ENCODE measurements around the gene COBL. TPM values are rescaled to one million over a fixed set of nuclear protein-coding genes. Genes with fewer than 3 reads are reported as not detected.

Gene COBL
- total RNA-seq, 2 donors from 2014 or later: 66.1 to 75.7 TPM

GRCh38 chr7:51124321-51124720 is 192.3 kb downstream of the COBL start:
- DNase-seq (no peak), ATAC-seq (no peak)
- intact Hi-C loops (cut with DNase I, micrococcal nuclease): no loop called here

- DNase-seq (no peak), ATAC-seq (no peak)
- intact Hi-C loops (cut with DNase I, micrococcal nuclease): no loop called here
Measured at GRCh38 chr7:51123322-51124019, 193.1 kb downstream of the COBL start.

DNA sequence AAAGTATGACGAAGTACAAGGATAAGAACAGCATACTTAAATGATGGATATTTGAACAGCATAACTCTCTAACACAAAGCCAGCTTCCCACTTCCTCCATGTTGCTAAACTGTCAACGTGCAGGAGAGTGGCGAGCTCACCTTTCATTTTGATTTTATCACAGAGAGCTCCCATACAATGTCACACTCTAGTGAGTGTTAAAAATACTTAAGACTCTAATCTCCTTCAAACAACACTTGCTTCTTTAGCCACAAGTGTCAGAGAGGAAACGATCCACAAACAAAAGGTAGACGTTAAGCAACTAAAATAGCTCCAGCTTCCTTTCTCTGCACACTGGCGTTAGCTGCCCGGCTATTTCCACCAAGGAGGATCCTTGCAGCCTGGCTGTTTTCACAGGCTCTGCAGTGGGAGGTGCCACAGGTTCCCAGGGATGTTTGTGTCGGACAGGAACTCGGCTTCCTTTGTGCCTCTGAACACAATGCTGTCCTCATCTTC is 194.6 kb downstream of the COBL start:
- intact Hi-C loops (cut with DNase I, micrococcal nuclease): no loop called here
- DNase-seq: no peak
- no peak for ATAC-seq

- DNase-seq (no peak), ATAC-seq (no peak)
- intact Hi-C loops (cut with DNase I, micrococcal nuclease): no loop called here
Measured at GRCh38 chr7:51121036-51121790, 195.4 kb downstream of the COBL start.

DNA sequence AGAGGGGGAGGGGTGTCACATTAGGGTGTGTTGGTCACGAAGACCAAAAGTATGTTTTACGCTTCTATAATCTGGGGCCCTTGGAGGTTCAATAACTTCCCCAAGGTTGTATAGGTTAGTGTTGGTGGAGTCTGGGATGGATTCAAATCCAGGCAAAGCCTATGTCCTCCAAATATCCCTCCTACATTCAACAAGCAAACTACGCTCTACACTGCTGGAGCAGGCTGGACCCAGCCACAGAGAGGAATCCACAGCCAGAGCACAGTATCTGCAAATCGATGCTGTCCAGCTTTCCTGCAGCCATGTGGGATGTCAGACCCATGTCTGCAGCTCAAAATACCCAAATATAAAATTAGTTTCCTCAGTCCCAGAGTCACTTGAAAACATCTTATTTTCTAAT is 198.0 kb downstream of the COBL start:
- intact Hi-C loops (cut with DNase I, micrococcal nuclease): no loop called here

DNA sequence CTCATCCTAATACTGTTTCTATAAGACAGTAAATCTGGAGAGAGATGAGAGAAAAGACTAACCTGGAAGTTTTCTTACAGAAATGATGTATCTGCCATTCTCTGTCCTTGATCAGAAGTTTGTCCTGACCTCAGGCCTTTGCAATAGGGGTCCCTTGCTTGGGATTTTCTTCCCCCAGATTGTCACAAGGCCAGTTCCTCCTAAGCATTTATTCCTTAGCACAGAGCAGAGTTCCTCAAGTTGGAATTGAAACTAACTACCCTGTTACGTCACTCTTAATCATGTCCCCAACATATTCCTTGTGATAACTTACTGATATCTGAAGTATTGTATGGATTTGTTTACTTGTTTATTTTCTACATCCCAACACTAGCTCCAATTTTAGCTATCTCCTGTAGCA is 202.1 kb downstream of the COBL start:
- DNase-seq: no peak
- ATAC-seq: no peak
- intact Hi-C loops (cut with DNase I, micrococcal nuclease): no loop called here

More for the DNA sequence above, 198.0 kb downstream of the COBL start:
- DNase-seq (no peak), ATAC-seq (no peak)

GRCh38 chr7:51113962-51114361 is 202.6 kb downstream of the COBL start:
- intact Hi-C loops (cut with DNase I, micrococcal nuclease): no loop called here

GRCh38 chr7:51113560-51113959 is 203.0 kb downstream of the COBL start:
- intact Hi-C loops (cut with DNase I, micrococcal nuclease): no loop called here
- ATAC-seq (no peak), DNase-seq (no peak)

More at GRCh38 chr7:51113962-51114361, 202.6 kb downstream of the COBL start:
- DNase-seq (no peak), ATAC-seq (no peak)

DNA sequence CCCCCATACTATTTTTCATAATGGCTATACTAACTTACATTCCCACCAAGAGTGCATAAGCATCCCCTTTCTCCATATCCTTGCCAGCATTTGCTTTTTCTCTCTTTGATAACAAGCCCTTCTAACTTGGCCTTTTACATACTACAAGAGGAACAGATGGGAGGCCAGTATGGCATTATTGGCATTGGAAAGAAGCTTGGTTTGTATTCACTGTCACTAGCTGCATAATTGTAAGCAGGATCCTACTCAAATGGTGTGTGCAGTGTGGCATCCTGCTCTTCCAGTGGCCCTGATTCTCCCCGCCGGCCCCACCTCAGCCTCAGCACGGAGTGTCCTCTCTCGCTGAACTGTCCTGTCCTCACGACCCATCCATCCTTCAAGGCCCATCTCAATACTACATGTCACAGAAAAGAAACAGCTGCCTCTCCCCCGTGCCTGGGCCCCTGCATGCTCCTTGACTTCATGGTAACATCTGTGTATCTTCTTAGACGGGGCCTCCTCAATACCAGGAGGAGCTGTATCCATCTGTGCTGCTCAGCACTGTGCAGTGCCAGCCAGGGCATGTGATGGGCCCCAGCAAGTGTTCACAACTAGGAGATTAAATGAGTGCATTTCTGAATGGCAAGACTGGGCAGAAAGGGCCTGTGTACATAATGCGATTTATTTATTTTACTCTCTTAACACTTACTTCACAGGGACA is 205.2 kb downstream of the COBL start:
- DNase-seq (no peak), ATAC-seq (no peak)
- intact Hi-C loops (cut with DNase I, micrococcal nuclease): no loop called here

GRCh38 chr7:51108134-51108533 is 208.5 kb downstream of the COBL start:
- intact Hi-C loops (cut with DNase I, micrococcal nuclease): no loop called here
- no peak for ATAC-seq
- DNase-seq: no peak

DNA sequence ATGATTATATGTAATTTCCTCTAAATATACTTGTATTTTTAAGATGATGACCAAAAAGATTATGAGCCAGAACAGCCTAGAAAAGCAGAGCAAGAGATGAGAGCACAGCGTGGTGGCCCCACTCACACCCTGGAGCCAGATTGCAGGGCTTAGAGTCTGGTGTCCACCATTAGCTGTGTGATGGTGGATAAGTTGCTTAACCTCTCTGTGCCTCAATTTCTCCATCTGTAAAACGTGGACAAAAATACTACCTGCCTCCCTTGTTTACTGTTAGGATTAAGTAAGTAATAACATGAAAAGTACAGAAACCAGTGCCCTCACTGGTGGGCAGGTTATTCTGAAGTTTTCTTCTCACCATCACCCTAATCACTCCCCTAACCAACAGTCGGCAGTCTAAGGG is 212.3 kb downstream of the COBL start:
- DNase-seq (no peak), ATAC-seq (no peak)
- intact Hi-C loops (cut with DNase I, micrococcal nuclease): no loop called here

DNA sequence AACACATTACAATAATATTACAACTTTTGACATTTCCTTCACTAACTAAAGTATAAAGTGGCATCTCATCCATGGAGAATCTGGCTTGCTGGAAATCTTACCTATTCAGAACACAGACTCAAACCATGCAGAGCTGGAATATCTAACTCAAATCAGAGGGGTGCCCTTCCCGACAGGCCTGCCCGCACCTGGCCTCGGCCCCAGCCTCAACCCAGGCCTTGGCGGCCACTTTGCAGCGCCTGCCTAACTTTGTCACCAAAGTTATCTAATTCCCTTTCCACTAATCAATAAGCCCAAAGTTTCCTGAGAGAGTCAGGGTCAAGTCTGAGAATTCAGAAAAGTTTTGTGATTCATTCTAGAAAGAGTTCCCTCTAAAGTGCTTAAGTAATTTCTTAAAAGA is 212.9 kb downstream of the COBL start:
- intact Hi-C loops (cut with DNase I, micrococcal nuclease): no loop called here
- DNase-seq: no peak
- ATAC-seq: no peak

DNA sequence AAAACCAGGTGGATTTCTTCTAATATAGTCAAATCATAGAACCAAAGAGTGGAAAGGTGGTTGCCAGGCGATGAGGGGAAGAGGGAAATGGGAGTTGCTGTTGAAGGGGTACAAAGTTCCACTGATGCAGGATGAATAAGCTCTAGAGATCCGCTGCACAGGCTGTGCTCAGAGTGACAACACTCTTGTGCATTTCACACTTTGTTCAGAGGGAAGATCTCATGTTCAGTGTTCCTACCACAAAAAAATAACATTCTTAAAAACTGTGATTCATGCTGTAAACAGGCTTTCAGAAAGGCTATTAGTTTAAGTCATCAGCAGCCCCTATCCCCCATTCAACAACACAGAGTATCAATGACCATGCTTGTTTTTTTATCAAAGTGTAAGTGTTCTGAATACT is 213.8 kb downstream of the COBL start:
- intact Hi-C loops (cut with DNase I, micrococcal nuclease): no loop called here
- DNase-seq (no peak), ATAC-seq (no peak)

GRCh38 chr7:51101111-51101757 is 215.4 kb downstream of the COBL start:
- DNase-seq (no peak), ATAC-seq (no peak)
- intact Hi-C loops (cut with DNase I, micrococcal nuclease): no loop called here

- no peak for ATAC-seq
- DNase-seq: no peak
Measured at GRCh38 chr7:51090411-51090810, 226.2 kb downstream of the COBL start.

DNA sequence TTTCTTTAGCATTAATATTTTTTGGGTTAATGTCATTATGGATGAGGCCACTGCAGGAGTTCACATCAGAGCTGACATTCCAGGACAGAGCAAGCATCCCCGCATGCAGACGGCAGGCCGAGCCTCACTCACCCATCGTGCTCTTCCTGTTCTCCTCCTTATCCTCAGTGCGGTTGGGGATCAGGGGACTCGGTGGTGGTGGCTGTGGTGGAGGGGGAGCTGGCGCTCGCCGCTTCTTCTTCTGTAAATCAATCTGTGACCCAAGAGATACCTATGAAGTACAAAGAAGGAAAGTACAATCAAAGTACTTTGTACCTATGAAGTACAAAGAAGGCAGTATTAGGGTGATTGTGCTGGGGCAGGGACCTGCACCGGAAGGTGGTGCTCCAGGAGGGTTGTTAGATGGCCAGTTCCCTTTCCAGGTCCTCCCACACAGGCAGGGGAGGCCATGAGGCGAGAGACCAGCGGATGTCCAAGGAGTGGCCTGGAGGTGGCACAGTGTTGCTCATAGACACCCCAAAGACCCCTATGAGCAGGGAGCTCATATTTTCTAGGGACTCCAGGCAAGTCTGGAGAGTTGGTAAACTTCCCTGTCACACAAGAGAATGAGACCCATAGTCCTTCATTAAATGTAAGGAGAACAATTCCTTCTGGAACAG is 231.4 kb downstream of the COBL start:
- DNase-seq (no peak), ATAC-seq (no peak)
- intact Hi-C loops (cut with DNase I, micrococcal nuclease): no loop called here

More at GRCh38 chr7:51090411-51090810, 226.2 kb downstream of the COBL start:
- intact Hi-C loops (cut with DNase I, micrococcal nuclease): no loop called here

- intact Hi-C loops (cut with DNase I, micrococcal nuclease): no loop called here
- ATAC-seq (no peak), DNase-seq (no peak)
Measured at GRCh38 chr7:51084121-51084520, 232.5 kb downstream of the COBL start.

- intact Hi-C loops (cut with DNase I, micrococcal nuclease): no loop called here
- no peak for DNase-seq
- ATAC-seq: no peak
Measured at GRCh38 chr7:51082940-51083533, 233.6 kb downstream of the COBL start.

Data from left colon (tissue), 2 donors.